GM11168 (cell line): ENCODE measurements around the gene E2F2.

Experiments
- in situ Hi-C: fragments of 300-500 bp; cut with MboI; formaldehyde crosslinking; loops from one replicate; pipeline ENCODE4 v1.12.0; 2022; ENCODE audit warnings: low sequenced_read_pairs; ENCODE audit not compliant: unreplicated experiment

E2F2 gene

GRCh38 chr1:23530747-23531561 lies at the start of gene E2F2:
E2F2 (minus strand) TSS chr1:23531233; CDS start chr1:23530793, 440 bp downstream.
- in situ Hi-C loops = loop anchor here (5.0 kb wide), 1 partner anchor 39 kb away; no protein-coding TSS in a partner anchor

- in situ Hi-C loops = loop anchor here (25.0 kb wide), 1 partner anchor 333 kb away; the partner anchor contains the start of gene CNR2
These were observed 47.9 kb upstream of the E2F2 start for GRCh38 chr1:23578997-23579363.

- in situ Hi-C loops = loop anchor here (25.0 kb wide), 1 partner anchor 334 kb away; the partner anchor contains the start of gene CNR2
These were observed 47.4 kb upstream of the E2F2 start for GRCh38 chr1:23578311-23578996.

- in situ Hi-C loops = loop anchor here (25.0 kb wide), 1 partner anchor 335 kb away; the partner anchor contains the start of gene CNR2
These were observed 46.3 kb upstream of the E2F2 start for GRCh38 chr1:23577056-23578004.

GRCh38 chr1:23576338-23577055 lies 45.5 kb upstream of the E2F2 start:
- in situ Hi-C loops = loop anchor here (25.0 kb wide), 1 partner anchor 336 kb away; the partner anchor contains the start of gene CNR2

GRCh38 chr1:23575226-23575810 lies 44.3 kb upstream of the E2F2 start:
- in situ Hi-C loops = loop anchor here (25.0 kb wide), 1 partner anchor 337 kb away; the partner anchor contains the start of gene CNR2

GRCh38 chr1:23574265-23574754 lies 43.3 kb upstream of the E2F2 start:
- in situ Hi-C loops = no loop called here

GRCh38 chr1:23573574-23574182 lies 42.6 kb upstream of the E2F2 start:
- in situ Hi-C loops = no loop called here

GRCh38 chr1:23571465-23571864 lies 40.4 kb upstream of the E2F2 start:
- in situ Hi-C loops = no loop called here

- in situ Hi-C loops = no loop called here
These were observed 39.1 kb upstream of the E2F2 start for GRCh38 chr1:23570001-23570691.

GRCh38 chr1:23568608-23569383 lies 37.8 kb upstream of the E2F2 start:
- in situ Hi-C loops = no loop called here

GRCh38 chr1:23567996-23568607 lies 37.1 kb upstream of the E2F2 start:
- in situ Hi-C loops = no loop called here

GRCh38 chr1:23567629-23567995 lies 36.6 kb upstream of the E2F2 start:
- in situ Hi-C loops = no loop called here

GRCh38 chr1:23566304-23566703 lies 35.3 kb upstream of the E2F2 start:
- in situ Hi-C loops = no loop called here

- in situ Hi-C loops = no loop called here
These were observed 34.7 kb upstream of the E2F2 start for GRCh38 chr1:23565776-23566175.

GRCh38 chr1:23564529-23565122 lies 33.6 kb upstream of the E2F2 start:
- in situ Hi-C loops = loop anchor here (5.0 kb wide), 1 partner anchor 48 kb away; no protein-coding TSS in a partner anchor
